ENCODE results near the gene TUFT1. TPM values are rescaled to one million over a fixed set of nuclear protein-coding genes. Genes with fewer than 3 reads are reported as not detected.

TUFT1 gene
- total and polyA plus RNA-seq, 10 donors, result 0.67 to 1.9 (median 1.3) TPM

- Histone ChIP-seq H3K27ac (no peak overlapping the region), H3K27me3 (replicated peaks in 1 of 7) (peaks cover 0 to 24% (median 0%) of the 10 kb centered on the region in 7 donors), H3K4me3 (no peak overlapping the region), H3K4me1 (peaks cover 0 to 25% (median 19%) of the 10 kb centered on the region in 6 donors), H3K36me3 (no peaks in the 10 kb centered on the region), H3K9me3 (no peaks in the 10 kb centered on the region)
- TF ChIP-seq POLR2A (IDR thresholded peaks at IDR 0.05), result no peak
- no peak for TF ChIP-seq POLR2AphosphoS5 (IDR thresholded peaks at IDR 0.05)
- TF ChIP-seq CTCF (IDR thresholded peaks at IDR 0.05 in 8 of 11, conservative IDR thresholded peaks at IDR 0.05 in 3 of 11), result no peak
- intact Hi-C loops (cut with DNase I; ENCODE audit: low total_unique reads), result no loop called here
- DNase-seq, result no peak
- 87 to 96% (median 94%) methylated on average over 3 of the region's 3 CpGs for WGBS, 5 donors
Measured at GRCh38 chr1:151542710-151543129, 2.6 kb downstream of the TUFT1 start.

GRCh38 chr1:151545542-151545941 is 5.4 kb downstream of the TUFT1 start:
- H3K27me3 ChIP-seq (replicated peaks in 1 of 7), result peaks cover 0 to 23% (median 0%) of the 10 kb centered on the region in 7 donors
- H3K36me3 ChIP-seq, result no peaks in the 10 kb centered on the region
- TF ChIP-seq POLR2AphosphoS5 (IDR thresholded peaks at IDR 0.05), result no peak
- TF ChIP-seq CTCF (IDR thresholded peaks at IDR 0.05 in 8 of 11, conservative IDR thresholded peaks at IDR 0.05 in 3 of 11), result no peak
- TF ChIP-seq POLR2A (IDR thresholded peaks at IDR 0.05), result no peak
- 38 to 88% (median 58%) methylated on average over 1 of the region's 1 CpG for WGBS, 5 donors
- no peak overlapping the region for H3K27ac ChIP-seq
- no peaks in the 10 kb centered on the region for H3K9me3 ChIP-seq
- intact Hi-C loops (cut with DNase I; ENCODE audit: low total_unique reads), result no loop called here
- H3K4me3 ChIP-seq, result no peak overlapping the region
- no peak for DNase-seq
- H3K4me1 ChIP-seq, result peaks cover 0 to 13% (median 7%) of the 10 kb centered on the region in 6 donors

GRCh38 chr1:151546011-151546925 is 6.2 kb downstream of the TUFT1 start:
- intact Hi-C loops (cut with DNase I; ENCODE audit: low total_unique reads), result no loop called here
- Histone ChIP-seq H3K27ac (no peak overlapping the region), H3K27me3 (replicated peaks in 1 of 7) (peaks cover 0 to 16% (median 0%) of the 10 kb centered on the region in 7 donors), H3K4me1 (peaks cover 0 to 5% (median under 1%) of the 10 kb centered on the region in 6 donors), H3K9me3 (no peaks in the 10 kb centered on the region), H3K36me3 (no peaks in the 10 kb centered on the region), H3K4me3 (no peak overlapping the region)
- TF ChIP-seq POLR2AphosphoS5 (IDR thresholded peaks at IDR 0.05) (no peak), POLR2A (IDR thresholded peaks at IDR 0.05) (no peak)
- WGBS, 5 donors, result 84 to 95% (median 93%) methylated on average over 4 of the region's 4 CpGs
- DNase-seq, result no peak

- Histone ChIP-seq H3K4me3 (no peak overlapping the region), H3K36me3 (no peaks in the 10 kb centered on the region), H3K4me1 (no peaks in the 10 kb centered on the region), H3K9me3 (no peaks in the 10 kb centered on the region), H3K27me3 (replicated peaks in 1 of 7) (peaks cover 0 to 5% (median 0%) of the 10 kb centered on the region in 7 donors), H3K27ac (no peak overlapping the region)
- intact Hi-C loops (cut with DNase I; ENCODE audit: low total_unique reads), result no loop called here
- WGBS, 5 donors, result 66 to 77% (median 71%) methylated on average over 7 of the region's 7 CpGs
- TF ChIP-seq POLR2A (IDR thresholded peaks at IDR 0.05) (no peak), POLR2AphosphoS5 (IDR thresholded peaks at IDR 0.05) (no peak), CTCF (IDR thresholded peaks at IDR 0.05 in 8 of 11, conservative IDR thresholded peaks at IDR 0.05 in 3 of 11) (no peak)
- no peak for DNase-seq
Measured at GRCh38 chr1:151547119-151547899, 7.2 kb downstream of the TUFT1 start.

Data from spleen (tissue), 11 donors.